Neural progenitor cell (in vitro differentiated cells): ENCODE results near the gene SGCD.

Experiments
- EZH2 ChIP-seq: fragments of 200-600 bp; sonication (generic); IDR thresholded peaks from 2 replicates; pipeline ENCODE4 v1.6.1; 2017; ENCODE audit warnings: antibody characterized with exemption, mild to moderate bottlenecking, moderate library complexity
- EZH2phosphoT487 ChIP-seq: fragments of 200-600 bp; sonication (generic); IDR thresholded peaks from 2 replicates; pipeline ENCODE4 v1.6.1; 2017; ENCODE audit warnings: antibody characterized with exemption
- TF ChIP-seq, protein P1 (sequence below): fragments of 200-600 bp; sonication (generic); IDR thresholded peaks from 2 replicates; pipeline ENCODE4 v1.5.1; 2017; ENCODE audit warnings: antibody characterized with exemption, mild to moderate bottlenecking

DNA sequence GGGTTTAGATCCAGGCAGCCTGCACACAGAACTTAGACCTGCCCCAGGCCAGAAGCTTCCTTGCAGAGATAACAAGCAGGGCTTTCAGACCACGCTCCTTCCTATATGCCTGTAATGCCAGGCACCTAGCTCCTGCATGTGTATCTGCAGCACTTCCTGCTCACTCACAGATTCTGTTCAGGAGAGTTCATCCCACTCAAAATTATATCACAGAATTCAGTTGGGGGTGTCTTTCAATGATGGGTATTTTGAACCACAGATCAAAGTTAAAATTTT, 105.8 kb downstream of the SGCD start:
- TF ChIP-seq, protein P1, sequence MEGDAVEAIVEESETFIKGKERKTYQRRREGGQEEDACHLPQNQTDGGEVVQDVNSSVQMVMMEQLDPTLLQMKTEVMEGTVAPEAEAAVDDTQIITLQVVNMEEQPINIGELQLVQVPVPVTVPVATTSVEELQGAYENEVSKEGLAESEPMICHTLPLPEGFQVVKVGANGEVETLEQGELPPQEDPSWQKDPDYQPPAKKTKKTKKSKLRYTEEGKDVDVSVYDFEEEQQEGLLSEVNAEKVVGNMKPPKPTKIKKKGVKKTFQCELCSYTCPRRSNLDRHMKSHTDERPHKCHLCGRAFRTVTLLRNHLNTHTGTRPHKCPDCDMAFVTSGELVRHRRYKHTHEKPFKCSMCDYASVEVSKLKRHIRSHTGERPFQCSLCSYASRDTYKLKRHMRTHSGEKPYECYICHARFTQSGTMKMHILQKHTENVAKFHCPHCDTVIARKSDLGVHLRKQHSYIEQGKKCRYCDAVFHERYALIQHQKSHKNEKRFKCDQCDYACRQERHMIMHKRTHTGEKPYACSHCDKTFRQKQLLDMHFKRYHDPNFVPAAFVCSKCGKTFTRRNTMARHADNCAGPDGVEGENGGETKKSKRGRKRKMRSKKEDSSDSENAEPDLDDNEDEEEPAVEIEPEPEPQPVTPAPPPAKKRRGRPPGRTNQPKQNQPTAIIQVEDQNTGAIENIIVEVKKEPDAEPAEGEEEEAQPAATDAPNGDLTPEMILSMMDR: no peak
- TF ChIP-seq EZH2: no peak
- no peak for TF ChIP-seq EZH2phosphoT487
